ENCODE measurements around the gene RACGAP1. TPM values are rescaled to one million over a fixed set of nuclear protein-coding genes. Genes with fewer than 3 reads are reported as not detected.
"Not testable (repeated sequence)": the region's sequence is repeated elsewhere in the genome, so short reads cannot be mapped to it uniquely, and the experiment has no call there.

RACGAP1 gene
- total RNA-seq, 1 donor: 9.4 TPM

GRCh38 chr12:49987625-49988303, 37.5 kb downstream of the RACGAP1 start:
- DNase-seq (ENCODE audit: low read depth in 2 of 3, low spot score in 2 of 3): no peak

GRCh38 chr12:49986476-49986875, 38.8 kb downstream of the RACGAP1 start:
- DNase-seq (ENCODE audit: low read depth in 2 of 3, low spot score in 2 of 3): not testable (repeated sequence)

GRCh38 chr12:49985981-49986380, 39.3 kb downstream of the RACGAP1 start:
- no peak for DNase-seq (ENCODE audit: low read depth in 2 of 3, low spot score in 2 of 3)

- no peak for DNase-seq (ENCODE audit: low read depth in 2 of 3, low spot score in 2 of 3)
Observed at GRCh38 chr12:49984476-49985359, 40.6 kb downstream of the RACGAP1 start.

GRCh38 chr12:49983892-49984291, 41.4 kb downstream of the RACGAP1 start:
- peak in 1 of 3 donors; percentile 40 for DNase-seq (ENCODE audit: low read depth in 2 of 3, low spot score in 2 of 3)

GRCh38 chr12:49982246-49983087, 42.8 kb downstream of the RACGAP1 start:
- DNase-seq (ENCODE audit: low read depth in 2 of 3, low spot score in 2 of 3): peak in 1 of 3 donors; percentile 57

- DNase-seq (ENCODE audit: low read depth in 2 of 3, low spot score in 2 of 3): no peak
Observed at GRCh38 chr12:49980501-49981349, 44.6 kb downstream of the RACGAP1 start.

- no peak for DNase-seq (ENCODE audit: low read depth in 2 of 3, low spot score in 2 of 3)
Observed at GRCh38 chr12:49979791-49980190, 45.5 kb downstream of the RACGAP1 start.

GRCh38 chr12:49979016-49979586, 46.2 kb downstream of the RACGAP1 start:
- DNase-seq (ENCODE audit: low read depth in 2 of 3, low spot score in 2 of 3): no peak

GRCh38 chr12:49978125-49978524, 47.2 kb downstream of the RACGAP1 start:
- DNase-seq (ENCODE audit: low read depth in 2 of 3, low spot score in 2 of 3): no peak

- DNase-seq (ENCODE audit: low read depth in 2 of 3, low spot score in 2 of 3): no peak
Observed at GRCh38 chr12:49976557-49976956, 48.7 kb downstream of the RACGAP1 start.

- DNase-seq (ENCODE audit: low read depth in 2 of 3, low spot score in 2 of 3): no peak
Observed at GRCh38 chr12:49975318-49975761, 50.0 kb downstream of the RACGAP1 start.

GRCh38 chr12:49974677-49975317, 50.5 kb downstream of the RACGAP1 start:
- DNase-seq (ENCODE audit: low read depth in 2 of 3, low spot score in 2 of 3): no peak

- no peak for DNase-seq (ENCODE audit: low read depth in 2 of 3, low spot score in 2 of 3)
Observed at GRCh38 chr12:49974231-49974675, 51.0 kb downstream of the RACGAP1 start.

- no peak for DNase-seq (ENCODE audit: low read depth in 2 of 3, low spot score in 2 of 3)
Observed at GRCh38 chr12:49973361-49973830, 51.9 kb downstream of the RACGAP1 start.

- DNase-seq (ENCODE audit: low read depth in 2 of 3, low spot score in 2 of 3): no peak
Observed at GRCh38 chr12:49972641-49973360, 52.5 kb downstream of the RACGAP1 start, which contains the start of gene AQP6. Gene AQP6, plus strand, starts transcription at chr12:49972947. Its CDS starts 227 bp downstream, at chr12:49973174.

GRCh38 chr12:49972129-49972528, 53.2 kb downstream of the RACGAP1 start:
- no peak for DNase-seq (ENCODE audit: low read depth in 2 of 3, low spot score in 2 of 3)

- no peak for DNase-seq (ENCODE audit: low read depth in 2 of 3, low spot score in 2 of 3)
Observed at GRCh38 chr12:49971141-49971540, 54.2 kb downstream of the RACGAP1 start.
